Endothelial cell of umbilical vein (primary cell): ENCODE results near the gene PLAC1. TPM values are rescaled to one million over a fixed set of nuclear protein-coding genes. Genes with fewer than 3 reads are reported as not detected.

Experiments used
- BruUV-seq: library from RNA; stranded (reverse); fragments of 400-500 nt; replicated peaks from 2 replicates; lab custom pipeline; 2021; lab: Mats Ljungman, UMichigan
- CTCF ChIA-PET: fragments of 300-600, 350-600 bp; sonication (Branson Sonifier 250); formaldehyde crosslinking; loops from one replicate; lab custom pipeline; 2021; ENCODE audit warnings: antibody characterized with exemption, inconsistent platforms; lab: Charles Lee
- POLR2A ChIA-PET: fragments of 300-600, 350-600 bp; sonication (Branson Sonifier 250); formaldehyde crosslinking; loops from one replicate; lab custom pipeline; 2021; ENCODE audit warnings: antibody characterized with exemption, inconsistent platforms; lab: Charles Lee
- DNase-seq: peaks from one replicate; pipeline ENCODE4 v3.0.0-alpha.2; 2011; ENCODE audit warnings: low read depth, low spot score
- FAIRE-seq: peaks from 2 replicates; lab custom pipeline; 2011; peaks lifted over from hg19 to GRCh38; lab: Jason Lieb, UNC
- H2AFZ ChIP-seq: 2 replicates; pipeline ENCODE4 v1.6.0; 2012; ENCODE audit warnings: low read depth, low read length, control low read depth, inconsistent platforms
- H3K27ac ChIP-seq: 2 replicates; pipeline ENCODE4 v1.5.1; 2011; ENCODE audit warnings: low read depth, mild to moderate bottlenecking, control low read depth, low read length, moderate library complexity; ENCODE audit not compliant: insufficient read depth
- H3K27me3 ChIP-seq, 2 experiments: 2 replicates each; pipeline versions ENCODE4 v1.6.0 to v1.6.1; 2011; ENCODE audit warnings: low read length in 2 of 2, mixed read lengths in 1 of 2; ENCODE audit not compliant: control insufficient read depth in 2 of 2, insufficient read depth in 2 of 2
- H3K36me3 ChIP-seq, 2 experiments: 2 replicates in 1 of 2; 3 replicates in 1 of 2; pipeline ENCODE4 v1.5.1; 2011; ENCODE audit warnings: low read length in 2 of 2, mild to moderate bottlenecking in 1 of 2, moderate library complexity in 1 of 2; ENCODE audit not compliant: control insufficient read depth in 2 of 2, insufficient read depth in 2 of 2; ENCODE audit errors: extremely low read depth in 1 of 2
- H3K4me1 ChIP-seq: 3 replicates; pipeline ENCODE4 v1.5.1; 2011; ENCODE audit warnings: mild to moderate bottlenecking, low read length; ENCODE audit not compliant: control insufficient read depth, insufficient read depth; ENCODE audit errors: extremely low read depth
- H3K4me2 ChIP-seq: 2 replicates; pipeline ENCODE4 v1.6.1; 2011; ENCODE audit warnings: low read length, control low read depth, mixed read lengths; ENCODE audit not compliant: insufficient read depth
- H3K4me3 ChIP-seq, 3 experiments: fragments of 200-600 bp in 1 of 3; sonication (generic), shearing (Covaris generic) in 1 of 3; replicated peaks in 1 of 3; 2 replicates each; pipeline ENCODE4 v1.5.1; 2011 to 2016; ENCODE audit warnings: control low read depth in 3 of 3, low read length in 3 of 3, mild to moderate bottlenecking in 2 of 3, inconsistent platforms in 1 of 3, low read depth in 1 of 3, moderate library complexity in 1 of 3; ENCODE audit not compliant: insufficient read depth in 1 of 3
- H3K79me2 ChIP-seq: 2 replicates; pipeline ENCODE4 v1.6.0; 2012; ENCODE audit warnings: low read length, inconsistent platforms; ENCODE audit not compliant: control insufficient read depth, insufficient read depth
- H3K9ac ChIP-seq: replicated peaks from 2 replicates; pipeline ENCODE3; 2011; ENCODE audit warnings: low read length, control low read depth; ENCODE audit not compliant: insufficient read depth; ENCODE audit errors: extremely low read depth
- H3K9me1 ChIP-seq: replicated peaks from 3 replicates; pipeline ENCODE4 v1.6.0; 2011; ENCODE audit warnings: mild to moderate bottlenecking, low read length; ENCODE audit not compliant: control insufficient read depth, insufficient read depth; ENCODE audit errors: extremely low read depth
- H3K9me3 ChIP-seq: replicated peaks from 2 replicates; pipeline ENCODE4 v1.5.1; 2012; ENCODE audit warnings: low read length, inconsistent platforms; ENCODE audit not compliant: control insufficient read depth, insufficient read depth
- H4K20me1 ChIP-seq: replicated peaks from 2 replicates; pipeline ENCODE3; 2011; ENCODE audit warnings: mild to moderate bottlenecking, low read length; ENCODE audit not compliant: control insufficient read depth, insufficient read depth; ENCODE audit errors: extremely low read depth
- CTCF ChIP-seq, 2 donors: IDR thresholded peaks; 1 replicate in 1 of 2; 2 replicates in 1 of 2; pipeline ENCODE4 v1.5.1; 2011; ENCODE audit warnings: low read length in 2 of 2, mild to moderate bottlenecking in 2 of 2, moderate library complexity in 2 of 2, control low read depth in 1 of 2, inconsistent platforms in 1 of 2, low read depth in 1 of 2; ENCODE audit not compliant: insufficient read depth in 1 of 2; ENCODE audit errors: extremely low read depth in 1 of 2
- EZH2 ChIP-seq: IDR thresholded peaks from 2 replicates; pipeline ENCODE4 v1.6.1; 2012; ENCODE audit warnings: borderline replicate concordance, low read depth, mild to moderate bottlenecking, moderate library complexity, low read length, inconsistent platforms; ENCODE audit not compliant: severe bottlenecking
- FOS ChIP-seq: IDR thresholded peaks from 2 replicates; pipeline ENCODE4 v1.6.1; 2011; ENCODE audit warnings: mild to moderate bottlenecking, low read length, moderate library complexity, borderline replicate concordance; ENCODE audit not compliant: insufficient read depth
- GATA2 ChIP-seq: IDR thresholded peaks from 2 replicates; pipeline ENCODE4 v1.7.0; 2011; ENCODE audit warnings: low read depth, mild to moderate bottlenecking, moderate library complexity, mixed read lengths, low read length; ENCODE audit not compliant: insufficient read length, insufficient read depth
- JUN ChIP-seq: IDR thresholded peaks from 2 replicates; pipeline ENCODE4 v1.6.1; 2011; ENCODE audit warnings: borderline replicate concordance, low read depth; ENCODE audit not compliant: insufficient read length, insufficient read depth
- MAX ChIP-seq: IDR thresholded peaks from 2 replicates; pipeline ENCODE4 v1.6.1; 2011; ENCODE audit not compliant: insufficient read depth, insufficient read length
- MYC ChIP-seq: IDR thresholded peaks from one replicate; pipeline ENCODE4 v1.6.1; 2011; ENCODE audit warnings: mild to moderate bottlenecking, low read depth, low read length
- POLR2A ChIP-seq: IDR thresholded peaks from 2 replicates; pipeline ENCODE4 v1.6.1; 2012; ENCODE audit warnings: low read depth, mild to moderate bottlenecking, control low read depth, low read length
- POLR2AphosphoS5 ChIP-seq: IDR thresholded peaks from 2 replicates; pipeline ENCODE4 v1.6.1; 2012; ENCODE audit warnings: low read depth, mild to moderate bottlenecking, control low read depth, low read length, moderate library complexity; ENCODE audit not compliant: insufficient read depth
- dilution Hi-C: fragments of 300-500 bp; cut with MboI; formaldehyde crosslinking; loops from one replicate; pipeline ENCODE4 v1.15.0; 2019; ENCODE audit warnings: low sequenced_read_pairs; ENCODE audit not compliant: extremely low pct_ligation_motif_present
- intact Hi-C: fragments of 100-400 bp; cut with micrococcal nuclease; formaldehyde crosslinking; loops from one replicate; pipeline ENCODE4 v1.10.0; 2022
- polyA plus RNA-seq, 4 experiments: library from polyadenylated mRNA; depleted of rRNA in 3 of 4; stranded (reverse) in 3 of 4; unstranded in 1 of 4; fragments of >200 nt; gene quantifications; 2 replicates each; pipeline versions ENCODE4 v1.2.1 to v1.2.3, GENCODE V29; 2011 to 2012; ENCODE audit warnings: missing spikeins in 1 of 4
- total RNA-seq: library from RNA; stranded (reverse); gene quantifications from 2 replicates; pipeline ENCODE4 v1.2.3, GENCODE V29; 2021

Gene PLAC1
- total and polyA plus RNA-seq, 2 donors (not counting 3 experiments of a cell fraction or from before 2014, with no cell fraction given), result 0.58 to 2.4 TPM

DNA sequence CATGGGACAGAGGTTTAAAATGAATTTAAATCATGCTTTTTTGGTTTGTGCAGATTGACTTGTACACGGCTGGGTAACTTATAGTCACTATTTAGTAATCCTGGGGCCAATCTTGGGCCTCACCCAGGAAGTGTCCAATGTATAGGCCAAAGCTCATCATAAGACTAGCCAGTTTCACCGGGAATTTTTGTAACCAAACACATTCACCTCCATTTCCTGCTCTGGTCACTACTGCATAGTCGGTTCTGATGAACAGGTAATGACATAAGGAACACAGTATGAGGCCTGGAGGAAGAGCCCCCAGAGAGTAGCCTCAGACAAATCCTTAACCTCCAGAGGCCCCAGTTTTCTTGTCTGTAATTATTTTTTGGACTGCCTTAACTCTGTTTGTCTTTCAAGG, 116.4 kb downstream of the PLAC1 start:
- H3K4me3 ChIP-seq, result no peak overlapping the region
- no peaks in the 10 kb centered on the region for H3K9me1 ChIP-seq
- intact Hi-C loops (no loop called here), dilution Hi-C loops (no loop called here)
- TF ChIP-seq GATA2 (no peak), CTCF (IDR thresholded peaks at IDR 0.05; ENCODE audit: extremely low read depth in 1 of 2, insufficient read depth in 1 of 2, low read depth in 1 of 2, low read length in 2 of 2) (no peak), EZH2 (no peak), POLR2A (no peak), JUN (no peak), POLR2AphosphoS5 (no peak), FOS (no peak), MYC (no peak), MAX (no peak)
- POLR2A ChIA-PET, result no interaction called here
- peaks cover 37% of the 10 kb centered on the region for H3K4me1 ChIP-seq
- no peaks in the 10 kb centered on the region for H3K27me3 ChIP-seq
- no TSS peak for BruUV-seq
- FAIRE-seq (no peak), DNase-seq (no peak)
- H3K4me2 ChIP-seq, result no peak overlapping the region
- H3K79me2 ChIP-seq, result peaks cover 5% of the 10 kb centered on the region
- no peak overlapping the region for H2AFZ ChIP-seq
- CTCF ChIA-PET, result interaction anchor here (0.7 to 1.3 kb wide), 4 partner anchors 21 to 222 kb away, joined by 3 to 5 read pairs (median 3); no protein-coding TSS in a partner anchor
- H3K27ac ChIP-seq, result no peak overlapping the region
- H3K36me3 ChIP-seq, result peaks cover 0 to 8% of the 10 kb centered on the region in 2 experiments
- no peak overlapping the region for H3K9ac ChIP-seq
- no peaks in the 10 kb centered on the region for H3K9me3 ChIP-seq
- H4K20me1 ChIP-seq, result no peaks in the 10 kb centered on the region
